GM19463 (cell line): Measurements from ENCODE around the gene C3orf38.
"Not testable (repeated sequence)": the region's sequence is repeated elsewhere in the genome, so short reads cannot be mapped to it uniquely, and the experiment has no call there.

Source experiments
- ATAC-seq: cut with Tn5 transposase; IDR thresholded peaks from one replicate; pipeline ENCODE4 v1.9.1; 2021; ENCODE audit warnings: mild to moderate bottlenecking, moderate library complexity; ENCODE audit not compliant: unreplicated experiment

C3orf38 gene

DNA sequence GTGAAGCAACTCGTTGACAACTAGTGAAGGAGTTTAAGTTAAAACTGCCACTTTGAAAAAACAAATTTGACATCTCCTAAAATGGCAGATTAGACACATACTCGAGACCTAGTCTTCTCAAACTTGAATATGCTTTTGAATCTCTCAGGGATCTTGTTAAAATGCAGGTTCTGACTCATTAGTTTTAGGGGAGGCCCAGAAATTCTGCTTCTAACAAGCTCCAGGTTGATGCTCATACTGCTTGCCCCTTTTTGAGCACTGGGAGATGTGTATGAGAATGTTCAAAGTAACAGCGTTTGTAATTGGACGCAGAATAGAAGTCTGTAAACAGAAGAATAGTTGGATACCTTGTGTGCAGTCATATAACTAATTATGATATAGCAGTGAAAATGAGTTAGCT lies 1.6 kb downstream of the C3orf38 start:
- no peak for ATAC-seq

DNA sequence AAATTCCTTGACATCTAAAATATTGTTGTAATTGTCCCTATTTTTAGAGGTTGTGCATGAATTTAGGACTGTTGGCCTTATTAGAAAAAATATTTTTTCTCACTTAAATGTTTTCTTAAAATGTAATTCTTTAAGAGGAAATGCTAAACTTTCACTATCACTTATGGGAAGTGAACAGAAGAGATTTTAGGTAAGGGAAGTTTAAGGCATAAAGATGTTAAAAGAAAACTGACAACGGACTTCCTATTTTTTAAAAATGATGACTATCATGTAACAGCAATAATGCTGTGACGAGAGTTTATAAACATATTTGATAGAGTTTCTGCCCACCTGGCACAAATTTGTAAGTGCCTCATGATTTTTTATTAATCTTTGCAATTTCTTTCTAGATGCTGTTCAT lies 3.1 kb downstream of the C3orf38 start:
- ATAC-seq = no peak

DNA sequence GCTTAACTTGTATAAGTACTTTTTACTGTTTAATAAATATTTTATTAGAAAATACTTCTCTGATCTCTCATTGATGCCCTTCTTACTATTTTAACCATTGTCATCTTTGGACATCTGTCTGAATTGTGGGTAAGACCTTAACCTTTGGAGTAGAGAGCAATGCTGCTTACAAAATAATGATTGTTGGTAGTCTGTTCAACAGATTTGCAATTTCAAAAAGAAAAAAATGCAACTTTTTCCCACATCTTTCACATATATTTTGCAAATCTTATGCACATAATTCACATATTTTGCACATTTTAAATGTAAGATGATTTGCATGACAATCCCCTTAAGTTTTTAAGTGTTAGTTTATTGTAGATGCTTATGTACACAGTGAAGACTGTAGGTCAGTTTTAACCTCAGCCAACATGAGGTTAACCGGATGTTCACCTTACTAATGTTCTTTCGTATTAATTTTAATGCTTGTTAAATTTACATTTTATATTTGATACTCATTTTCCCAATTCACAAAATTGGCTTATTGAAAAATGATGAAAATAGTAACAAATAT lies 16.7 kb downstream of the C3orf38 start:
- no peak for ATAC-seq

DNA sequence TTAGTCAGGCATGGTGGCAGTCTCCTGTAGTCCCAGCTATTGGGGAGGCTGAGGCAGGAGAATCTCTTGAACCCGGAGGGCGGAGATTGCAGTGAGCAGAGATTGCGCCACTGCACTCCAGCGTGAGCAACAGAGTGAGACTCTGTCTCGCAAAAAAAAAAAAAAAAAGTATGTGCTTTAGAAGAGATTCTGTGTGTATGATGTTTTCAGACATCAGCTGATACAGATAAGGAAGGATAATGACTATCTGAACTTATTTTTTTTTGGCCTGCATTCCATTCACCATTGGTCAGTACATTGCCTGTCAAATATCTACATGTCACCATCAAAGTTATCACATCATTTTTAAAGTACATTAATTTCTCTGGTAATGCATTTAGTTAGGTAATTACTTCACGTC lies 17.4 kb downstream of the C3orf38 start:
- ATAC-seq = no peak

DNA sequence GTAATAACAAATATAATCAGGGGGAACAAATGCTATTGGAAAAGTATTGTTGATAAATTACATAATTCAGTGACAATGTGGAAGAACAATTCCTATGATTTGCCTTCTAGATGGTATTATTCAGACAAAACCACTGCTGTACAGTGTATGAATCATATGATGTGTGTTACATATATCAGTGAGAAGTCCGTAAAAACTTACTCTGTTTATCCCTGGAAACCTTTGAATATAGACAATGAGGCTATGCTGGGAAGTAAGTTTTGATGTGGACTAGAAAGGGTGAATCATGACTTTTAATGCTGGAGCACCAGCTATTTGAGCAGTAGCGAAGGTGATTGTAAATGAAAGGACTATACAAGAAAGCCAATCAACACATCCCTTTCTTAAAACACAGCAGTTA lies 17.9 kb downstream of the C3orf38 start:
- ATAC-seq = no peak

GRCh38 chr3:88168171-88168570 lies 18.4 kb downstream of the C3orf38 start:
- no peak for ATAC-seq

DNA sequence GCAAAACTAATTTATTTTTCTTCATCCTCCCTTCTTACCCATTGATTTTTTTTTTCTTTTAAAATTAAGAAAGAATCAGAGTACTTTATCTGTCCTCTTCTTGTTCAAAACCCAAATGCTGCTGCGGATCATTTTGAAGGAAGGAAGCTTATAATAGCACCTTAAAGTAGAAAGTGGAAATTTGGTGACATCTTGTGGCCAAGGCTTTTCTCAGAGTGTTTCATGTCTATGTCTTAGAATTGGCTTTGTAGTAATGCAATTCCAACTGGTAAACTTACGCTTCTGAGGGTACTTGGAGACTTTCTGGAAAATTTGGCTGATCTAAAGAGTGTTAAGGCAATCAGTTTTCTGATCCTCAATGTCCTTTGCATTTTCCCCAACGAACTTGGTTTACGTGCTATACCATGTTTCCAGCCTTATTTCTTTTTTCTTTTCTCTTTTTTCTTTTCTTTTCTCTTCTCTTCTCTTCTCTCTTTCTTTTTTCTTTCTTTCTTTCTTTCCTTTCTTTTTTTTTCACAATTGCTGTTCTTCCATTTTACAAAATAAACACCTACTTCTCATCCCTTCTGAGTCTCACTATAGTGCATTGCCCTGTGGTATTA lies 30.7 kb downstream of the C3orf38 start:
- peak; percentile 87 for ATAC-seq

DNA sequence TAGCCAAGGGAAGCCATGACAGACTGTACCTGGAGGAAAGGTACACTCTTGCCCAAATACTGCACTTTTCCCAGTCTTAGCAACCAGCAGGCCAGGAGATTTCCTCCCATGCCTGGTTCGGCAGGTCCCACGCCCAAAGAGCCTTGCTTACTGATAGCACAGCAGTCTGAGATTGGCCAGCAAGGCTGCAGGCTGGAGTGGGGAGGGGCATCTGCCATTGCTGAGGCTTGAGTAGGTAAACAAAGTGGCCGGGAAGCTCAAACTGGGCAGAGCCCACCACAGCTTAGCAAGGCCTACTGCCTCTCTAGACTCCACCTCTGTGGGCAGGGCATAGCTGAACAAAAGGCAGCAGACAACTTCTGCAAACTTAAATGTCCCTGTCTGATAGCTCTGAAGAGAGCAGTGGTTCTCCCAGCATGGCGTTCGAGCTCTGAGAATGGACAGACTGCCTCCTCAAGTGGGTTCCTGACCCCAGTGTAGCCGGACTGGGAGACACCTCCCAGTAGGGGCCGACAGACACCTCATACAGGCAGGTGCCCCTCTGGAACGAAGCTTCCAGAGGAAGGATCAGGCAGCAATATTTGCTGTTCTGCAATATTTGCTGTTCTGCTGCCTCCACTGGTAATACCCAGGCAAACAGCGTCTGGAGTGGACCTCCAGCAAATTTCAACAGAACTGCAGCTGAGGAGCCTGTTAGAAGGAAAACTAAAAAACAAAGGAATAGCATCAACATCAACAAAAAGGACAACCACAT lies 32.6 kb downstream of the C3orf38 start:
- not testable (repeated sequence) for ATAC-seq

DNA sequence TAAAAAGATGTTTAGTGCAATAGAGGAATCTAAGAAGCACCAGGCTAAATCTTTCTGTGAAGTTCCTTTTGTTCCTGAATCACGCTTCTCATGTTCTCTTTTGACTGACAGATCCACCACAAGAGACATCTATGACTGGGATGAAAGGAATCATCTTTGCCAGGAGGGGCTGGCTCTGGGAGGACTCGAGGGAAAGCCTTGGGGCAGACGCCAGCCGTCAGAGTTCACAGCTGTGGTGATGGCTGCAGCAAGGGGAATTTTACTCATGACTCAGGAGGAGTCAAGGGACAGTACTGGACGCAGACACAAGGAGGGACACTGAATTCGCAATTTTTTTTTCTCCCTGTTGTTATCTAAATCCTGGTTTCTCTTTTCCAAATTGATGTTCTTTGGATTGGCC lies 38.7 kb downstream of the C3orf38 start:
- no peak for ATAC-seq

DNA sequence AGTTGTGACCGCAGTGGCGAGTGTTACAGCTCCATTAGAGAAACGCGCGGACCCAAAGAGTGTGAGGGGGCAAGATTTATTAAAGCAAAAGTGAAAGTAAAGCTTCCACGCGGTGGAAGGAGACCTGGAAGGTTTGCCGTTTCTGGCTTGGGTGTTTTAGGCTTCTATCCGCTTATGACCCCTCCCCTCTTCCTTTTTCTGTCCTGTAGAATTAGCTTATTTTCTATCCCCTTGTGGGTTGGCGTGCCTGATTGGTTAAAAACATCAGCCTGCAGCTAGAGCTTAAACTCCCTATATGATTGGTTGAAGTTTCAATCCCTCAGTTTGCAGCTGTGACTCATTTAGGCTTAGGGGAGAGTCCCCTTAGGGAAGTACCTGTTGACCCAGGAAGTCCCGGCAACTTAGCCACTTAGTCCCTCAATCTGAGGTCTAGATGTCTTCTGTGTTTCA lies 39.6 kb downstream of the C3orf38 start:
- peak; percentile 97 for ATAC-seq

GRCh38 chr3:88191872-88192409 lies 42.2 kb downstream of the C3orf38 start:
- ATAC-seq = no peak

- no peak for ATAC-seq
Observed at GRCh38 chr3:88192631-88193030, 42.9 kb downstream of the C3orf38 start.

DNA sequence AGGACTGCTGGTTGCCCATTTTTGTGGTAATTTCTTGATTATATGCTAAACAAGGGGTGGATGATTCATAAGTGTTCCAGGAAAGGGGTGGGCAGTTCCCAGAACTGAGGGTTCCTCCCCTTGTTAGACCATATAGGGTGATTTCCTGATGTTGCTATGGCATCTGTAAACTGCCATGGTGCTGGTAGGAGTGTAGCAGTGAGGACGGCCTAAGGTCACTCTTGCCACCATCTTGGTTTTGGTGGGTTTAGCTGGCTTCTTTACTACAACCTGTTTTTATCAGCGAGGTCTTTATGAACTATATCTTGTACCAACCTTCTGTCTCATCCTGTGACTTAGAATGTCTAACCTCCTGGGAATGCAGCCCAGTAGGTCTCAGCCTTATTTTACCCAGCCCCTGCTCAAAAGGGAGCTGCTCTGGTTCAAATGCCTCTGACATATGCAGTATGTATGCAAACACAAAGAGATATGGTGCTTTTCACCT lies 46.2 kb downstream of the C3orf38 start:
- ATAC-seq = no peak

DNA sequence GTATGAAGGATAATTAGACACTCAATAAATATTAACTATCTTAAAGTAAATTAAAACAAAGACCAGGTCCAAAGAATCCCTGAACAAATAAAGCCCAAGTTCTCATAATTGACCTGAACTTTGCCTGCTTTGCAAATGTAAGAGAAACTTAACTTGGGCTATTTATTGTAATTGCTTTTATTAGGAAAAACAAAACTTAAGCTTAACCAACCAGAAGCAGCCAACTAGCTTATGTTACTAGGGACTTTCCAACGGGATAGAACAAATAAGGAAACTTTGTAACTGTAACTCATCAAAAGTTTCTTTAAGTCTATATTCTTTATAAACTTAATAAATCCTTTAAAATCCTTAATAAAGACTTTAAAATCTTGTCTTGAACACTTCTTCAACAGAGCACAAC lies 48.4 kb downstream of the C3orf38 start:
- ATAC-seq = no peak

- peak; percentile 96 for ATAC-seq
Observed at GRCh38 chr3:88203642-88204055, 53.9 kb downstream of the C3orf38 start.
